ENCODE measurements around the gene ATF4.

- TF ChIP-seq SP1 (IDR thresholded peaks at IDR 0.05) (no peak), ARNT (IDR thresholded peaks at IDR 0.05) (no peak), ELF4 (IDR thresholded peaks at IDR 0.05) (no peak), FOXM1 (IDR thresholded peaks at IDR 0.05; ENCODE audit: borderline replicate concordance) (no peak)
Observed at GRCh38 chr22:39568278-39568981, 48.1 kb downstream of the ATF4 start.
